ENCODE results near the gene SUGCT. TPM values are rescaled to one million over a fixed set of nuclear protein-coding genes. Genes with fewer than 3 reads are reported as not detected.

The SUGCT gene
- total RNA-seq, 2 experiments from 2014 or later: 0.95 to 1.2 TPM

DNA sequence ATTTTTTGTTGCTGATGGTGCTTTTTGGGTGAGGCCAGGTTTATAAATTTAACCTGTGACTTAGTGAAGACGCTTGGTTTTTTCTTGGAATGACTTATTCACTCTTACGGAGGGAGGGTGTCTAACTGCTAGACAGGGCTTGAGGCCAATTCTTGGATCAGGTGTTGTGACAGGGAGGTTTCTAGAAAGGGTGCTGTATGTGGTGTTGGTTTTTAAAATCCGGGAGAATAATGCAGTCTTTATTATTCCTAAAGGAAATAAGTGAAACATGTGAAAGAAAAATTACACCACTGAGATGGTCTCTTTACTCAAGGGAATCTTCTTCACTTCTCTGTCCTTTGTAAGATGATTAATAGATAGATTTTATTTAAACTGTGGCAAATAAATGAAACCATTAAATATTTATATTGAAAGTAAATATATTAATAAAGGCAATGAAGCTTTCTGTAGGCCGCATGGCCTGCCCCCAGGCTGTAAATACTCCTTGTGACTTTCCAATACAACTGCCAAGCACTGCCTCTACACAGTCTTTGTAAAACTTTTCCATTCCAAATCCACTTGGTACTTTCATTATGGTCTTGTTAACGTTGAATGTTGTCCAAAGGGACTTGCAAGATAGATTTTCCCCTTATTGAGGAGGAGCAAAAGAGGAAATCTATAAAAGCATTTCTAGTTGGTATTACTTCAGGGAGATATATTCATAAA, 323.1 kb downstream of the SUGCT start:
- Mint-ChIP-seq H3K4me3 (no peak overlapping the region), H3K27ac (no peak overlapping the region), H3K36me3 (ENCODE audit: low read depth) (no peaks in the 10 kb centered on the region), H3K27me3 (no peaks in the 10 kb centered on the region), H3K9me3 (no peaks in the 10 kb centered on the region), H3K4me1 (ENCODE audit: low read depth) (no peaks in the 10 kb centered on the region)
- DNase-seq (no peak), ATAC-seq (ENCODE audit: poor library complexity) (no peak)
- POLR2A ChIA-PET: no interaction called here
- Histone ChIP-seq H3K4me3 (ENCODE audit: low read length) (no peak overlapping the region), H3K27me3 (ENCODE audit: control insufficient read depth in 1 of 2, insufficient read depth in 2 of 2, low read length in 2 of 2) (no peaks in the 10 kb centered on the region), H3K9me3 (ENCODE audit: control insufficient read depth in 1 of 2, insufficient read depth in 1 of 2, low read length in 2 of 2) (no peaks in the 10 kb centered on the region), H3K4me1 (ENCODE audit: insufficient read depth, low read length) (no peaks in the 10 kb centered on the region), H3K36me3 (ENCODE audit: insufficient read depth, low read length) (no peaks in the 10 kb centered on the region), H3K27ac (ENCODE audit: low read depth in 1 of 2, low read length in 2 of 2) (no peak overlapping the region)
- intact Hi-C loops (cut with DNase I, micrococcal nuclease): no loop called here
- TF ChIP-seq, protein P1, sequence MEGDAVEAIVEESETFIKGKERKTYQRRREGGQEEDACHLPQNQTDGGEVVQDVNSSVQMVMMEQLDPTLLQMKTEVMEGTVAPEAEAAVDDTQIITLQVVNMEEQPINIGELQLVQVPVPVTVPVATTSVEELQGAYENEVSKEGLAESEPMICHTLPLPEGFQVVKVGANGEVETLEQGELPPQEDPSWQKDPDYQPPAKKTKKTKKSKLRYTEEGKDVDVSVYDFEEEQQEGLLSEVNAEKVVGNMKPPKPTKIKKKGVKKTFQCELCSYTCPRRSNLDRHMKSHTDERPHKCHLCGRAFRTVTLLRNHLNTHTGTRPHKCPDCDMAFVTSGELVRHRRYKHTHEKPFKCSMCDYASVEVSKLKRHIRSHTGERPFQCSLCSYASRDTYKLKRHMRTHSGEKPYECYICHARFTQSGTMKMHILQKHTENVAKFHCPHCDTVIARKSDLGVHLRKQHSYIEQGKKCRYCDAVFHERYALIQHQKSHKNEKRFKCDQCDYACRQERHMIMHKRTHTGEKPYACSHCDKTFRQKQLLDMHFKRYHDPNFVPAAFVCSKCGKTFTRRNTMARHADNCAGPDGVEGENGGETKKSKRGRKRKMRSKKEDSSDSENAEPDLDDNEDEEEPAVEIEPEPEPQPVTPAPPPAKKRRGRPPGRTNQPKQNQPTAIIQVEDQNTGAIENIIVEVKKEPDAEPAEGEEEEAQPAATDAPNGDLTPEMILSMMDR (IDR thresholded peaks at IDR 0.05): no peak
- CTCF ChIA-PET: no interaction called here

DNA sequence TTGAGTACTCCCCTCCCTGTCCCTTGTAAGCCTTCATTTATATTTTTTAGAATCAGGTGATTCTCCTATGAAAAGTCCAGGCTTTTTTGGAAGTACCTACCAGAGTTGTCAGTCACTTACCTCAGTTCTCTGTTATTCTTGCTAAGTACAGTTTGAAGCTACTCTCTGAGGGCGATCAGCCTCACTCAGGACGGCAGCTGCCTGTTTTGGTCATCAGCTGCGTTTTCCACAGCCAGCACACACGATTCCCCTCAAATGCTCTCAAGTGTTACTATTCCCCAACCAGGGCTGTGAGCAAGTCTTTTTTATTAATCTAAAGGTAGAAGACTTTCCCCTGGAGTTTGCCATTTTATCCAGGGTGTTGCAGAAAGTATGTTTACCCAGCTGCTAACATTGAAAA, 328.6 kb downstream of the SUGCT start:
- Mint-ChIP-seq H3K27me3 (no peaks in the 10 kb centered on the region), H3K36me3 (ENCODE audit: low read depth) (no peaks in the 10 kb centered on the region), H3K27ac (no peak overlapping the region), H3K4me3 (no peak overlapping the region), H3K9me3 (no peaks in the 10 kb centered on the region), H3K4me1 (ENCODE audit: low read depth) (no peaks in the 10 kb centered on the region)
- Histone ChIP-seq H3K4me1 (ENCODE audit: insufficient read depth, low read length) (no peaks in the 10 kb centered on the region), H3K27me3 (ENCODE audit: control insufficient read depth in 1 of 2, insufficient read depth in 2 of 2, low read length in 2 of 2) (no peaks in the 10 kb centered on the region), H3K4me3 (ENCODE audit: low read length) (no peak overlapping the region), H3K9me3 (ENCODE audit: control insufficient read depth in 1 of 2, insufficient read depth in 1 of 2, low read length in 2 of 2) (no peaks in the 10 kb centered on the region), H3K27ac (ENCODE audit: low read depth in 1 of 2, low read length in 2 of 2) (no peak overlapping the region), H3K36me3 (ENCODE audit: insufficient read depth, low read length) (no peaks in the 10 kb centered on the region)
- CTCF ChIA-PET: no interaction called here
- intact Hi-C loops (cut with DNase I, micrococcal nuclease): no loop called here
- POLR2A ChIA-PET: no interaction called here
- TF ChIP-seq, protein P1 (IDR thresholded peaks at IDR 0.05): no peak
- DNase-seq (no peak), ATAC-seq (ENCODE audit: poor library complexity) (no peak)

DNA sequence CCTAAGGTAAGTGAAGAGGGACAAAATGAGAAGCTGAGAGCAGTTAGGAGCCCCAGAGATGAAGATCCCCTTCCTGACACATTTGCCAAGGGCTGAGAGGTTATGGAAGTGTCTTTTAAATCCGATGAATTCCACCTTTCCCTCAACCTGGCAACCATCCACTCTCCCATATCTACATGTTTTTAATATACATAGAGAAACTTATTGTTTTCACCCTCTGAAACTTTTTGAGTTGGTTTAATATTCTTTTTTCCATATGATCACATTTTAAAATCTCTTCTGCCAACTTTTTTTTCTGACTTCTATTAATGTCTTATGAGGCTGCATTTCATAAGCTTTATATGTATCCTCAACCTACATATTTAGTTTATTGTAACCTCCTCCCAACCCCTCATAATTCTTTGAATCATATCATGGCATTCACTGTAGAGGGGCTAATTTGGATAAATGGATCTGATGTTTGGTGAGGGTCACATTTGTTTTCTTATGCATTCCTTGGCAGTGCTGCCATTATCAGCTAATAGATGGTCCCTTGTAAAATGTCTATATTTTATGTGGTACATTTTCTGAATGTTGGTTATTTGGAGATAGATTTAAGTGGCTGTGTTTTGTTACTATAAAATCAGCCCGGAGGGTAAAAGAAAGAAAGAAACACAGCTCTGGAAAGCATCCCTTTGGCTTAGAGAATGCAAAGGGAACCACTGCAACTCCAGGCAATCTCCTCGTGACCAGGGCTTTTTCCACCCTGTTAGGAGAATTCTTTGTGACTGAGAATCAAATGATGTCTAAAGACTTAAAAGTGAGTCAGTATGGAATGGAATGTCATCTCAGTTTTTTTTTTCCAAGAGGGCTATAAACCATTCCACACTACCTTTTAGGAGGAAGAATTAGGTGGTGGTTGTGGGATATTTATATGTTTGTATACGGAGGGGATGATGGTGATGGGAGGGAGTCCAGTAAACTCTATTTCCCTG, 334.4 kb downstream of the SUGCT start:
- ChIA-PET CTCF (no interaction called here), POLR2A (no interaction called here)
- no peaks in the 10 kb centered on the region for H3K27me3 Mint-ChIP-seq
- Histone ChIP-seq H3K36me3 (ENCODE audit: insufficient read depth, low read length) (no peaks in the 10 kb centered on the region), H3K4me3 (ENCODE audit: low read length) (no peak overlapping the region), H3K27me3 (ENCODE audit: control insufficient read depth in 1 of 2, insufficient read depth in 2 of 2, low read length in 2 of 2) (no peaks in the 10 kb centered on the region), H3K4me1 (ENCODE audit: insufficient read depth, low read length) (no peaks in the 10 kb centered on the region), H3K9me3 (ENCODE audit: control insufficient read depth in 1 of 2, insufficient read depth in 1 of 2, low read length in 2 of 2) (no peaks in the 10 kb centered on the region), H3K27ac (ENCODE audit: low read depth in 1 of 2, low read length in 2 of 2) (no peak overlapping the region)
- no peaks in the 10 kb centered on the region for H3K9me3 Mint-ChIP-seq
- H3K36me3 Mint-ChIP-seq (ENCODE audit: low read depth): no peaks in the 10 kb centered on the region
- DNase-seq (no peak), ATAC-seq (ENCODE audit: poor library complexity) (no peak)
- TF ChIP-seq, protein P1 (IDR thresholded peaks at IDR 0.05): no peak
- H3K27ac Mint-ChIP-seq: no peak overlapping the region
- intact Hi-C loops (cut with DNase I, micrococcal nuclease): no loop called here
- H3K4me3 Mint-ChIP-seq: no peak overlapping the region
- no peaks in the 10 kb centered on the region for H3K4me1 Mint-ChIP-seq (ENCODE audit: low read depth)
